GM10248 (cell line): ENCODE results near the gene OSBP.

Experiments
- CTCF ChIA-PET: fragments of 300-600 bp; sonication (Branson Sonifier 250); formaldehyde crosslinking; extraction: SDS; loops from one replicate; lab custom pipeline; 2021; ENCODE audit warnings: antibody characterized with exemption; lab: Yijun Ruan, JAX
- POLR2A ChIA-PET: fragments of 350-650 bp; sonication (Branson Sonifier 250); formaldehyde crosslinking; extraction: SDS; loops from one replicate; lab custom pipeline; 2020; ENCODE audit warnings: antibody characterized with exemption; lab: Yijun Ruan, JAX
- DNase-seq: peaks from one replicate; pipeline ENCODE4 v3.0.0; 2012; ENCODE audit errors: extremely low spot score
- TF ChIP-seq, protein P1 (sequence below): IDR thresholded peaks from 2 replicates; pipeline ENCODE4 v1.5.1; 2012; ENCODE audit warnings: mild to moderate bottlenecking, low read depth; ENCODE audit errors: extremely low read depth, missing control alignments, control extremely low read depth

OSBP gene

DNA sequence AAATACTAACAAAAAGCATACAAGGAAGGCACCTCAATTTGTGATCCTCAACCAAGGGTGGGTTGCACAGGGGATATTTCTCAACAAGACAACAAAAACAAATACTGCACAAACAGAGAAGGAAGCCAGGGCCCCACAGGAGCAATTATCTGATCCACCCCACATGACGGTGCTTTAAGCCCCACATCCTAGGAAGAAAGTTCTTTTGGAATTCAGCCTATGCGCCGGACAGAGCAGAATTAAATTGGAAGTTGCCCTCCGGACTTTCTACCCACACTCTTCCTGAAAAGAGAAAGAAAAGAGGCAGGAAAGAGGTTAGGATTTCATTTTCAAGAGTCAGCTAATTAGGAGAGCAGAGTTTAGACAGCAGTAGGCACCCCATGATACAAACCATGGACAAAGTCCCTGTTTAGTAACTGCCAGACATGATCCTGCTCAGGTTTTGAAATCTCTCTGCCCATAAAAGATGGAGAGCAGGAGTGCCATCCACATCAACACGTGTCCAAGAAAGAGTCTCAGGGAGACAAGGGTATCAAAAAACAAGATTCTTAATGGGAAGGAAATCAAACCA lies 40.6 kb downstream of the OSBP start:
- ChIA-PET CTCF (no interaction called here), POLR2A (no interaction called here)
- DNase-seq, result no peak
- TF ChIP-seq, protein P1, sequence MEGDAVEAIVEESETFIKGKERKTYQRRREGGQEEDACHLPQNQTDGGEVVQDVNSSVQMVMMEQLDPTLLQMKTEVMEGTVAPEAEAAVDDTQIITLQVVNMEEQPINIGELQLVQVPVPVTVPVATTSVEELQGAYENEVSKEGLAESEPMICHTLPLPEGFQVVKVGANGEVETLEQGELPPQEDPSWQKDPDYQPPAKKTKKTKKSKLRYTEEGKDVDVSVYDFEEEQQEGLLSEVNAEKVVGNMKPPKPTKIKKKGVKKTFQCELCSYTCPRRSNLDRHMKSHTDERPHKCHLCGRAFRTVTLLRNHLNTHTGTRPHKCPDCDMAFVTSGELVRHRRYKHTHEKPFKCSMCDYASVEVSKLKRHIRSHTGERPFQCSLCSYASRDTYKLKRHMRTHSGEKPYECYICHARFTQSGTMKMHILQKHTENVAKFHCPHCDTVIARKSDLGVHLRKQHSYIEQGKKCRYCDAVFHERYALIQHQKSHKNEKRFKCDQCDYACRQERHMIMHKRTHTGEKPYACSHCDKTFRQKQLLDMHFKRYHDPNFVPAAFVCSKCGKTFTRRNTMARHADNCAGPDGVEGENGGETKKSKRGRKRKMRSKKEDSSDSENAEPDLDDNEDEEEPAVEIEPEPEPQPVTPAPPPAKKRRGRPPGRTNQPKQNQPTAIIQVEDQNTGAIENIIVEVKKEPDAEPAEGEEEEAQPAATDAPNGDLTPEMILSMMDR, result no peak

DNA sequence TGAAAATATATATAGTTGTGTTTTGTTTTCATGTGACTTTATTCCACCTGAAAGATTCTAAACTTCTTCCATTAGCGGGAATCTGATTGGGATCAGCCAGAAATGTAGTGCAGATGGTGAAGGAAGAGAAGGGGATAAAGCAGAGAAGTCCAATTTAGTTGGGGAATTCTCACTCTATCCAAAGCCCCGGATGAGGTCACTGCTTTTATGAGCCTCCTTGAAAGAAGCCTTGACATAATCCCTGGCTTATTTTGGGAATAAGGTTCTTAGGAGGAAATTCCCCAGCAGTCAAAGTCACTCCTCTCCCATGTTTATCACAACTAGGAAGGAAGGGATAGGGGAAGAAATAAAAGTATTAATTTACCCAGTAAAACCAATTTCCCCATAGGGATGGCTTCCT lies 41.1 kb downstream of the OSBP start:
- ChIA-PET CTCF (no interaction called here), POLR2A (no interaction called here)
- no peak for DNase-seq
- TF ChIP-seq, protein P1, result no peak

DNA sequence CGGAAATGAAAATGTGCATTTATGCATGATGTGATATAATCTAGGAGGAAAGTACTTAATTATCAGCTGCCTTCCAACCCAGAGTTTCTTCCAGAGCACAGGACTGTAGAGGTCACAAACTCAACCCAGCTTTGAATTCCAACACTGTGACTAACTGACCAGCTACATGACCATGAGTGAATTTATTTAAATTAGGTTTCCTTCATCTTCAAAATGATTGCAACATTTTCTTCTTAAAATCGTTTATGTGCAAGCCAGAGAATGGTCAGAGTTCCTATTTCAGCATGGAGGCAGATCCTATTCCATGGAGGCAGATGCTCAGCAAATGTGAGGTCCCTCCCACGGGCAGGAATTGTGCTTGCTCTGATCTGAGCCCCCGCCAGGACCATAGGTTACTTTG lies 42.4 kb downstream of the OSBP start:
- ChIA-PET POLR2A (no interaction called here), CTCF (interaction anchor here (1.0 kb wide), 1 partner anchor 23 kb away, joined by 3 read pairs; no protein-coding TSS in a partner anchor)
- no peak for DNase-seq
- TF ChIP-seq, protein P1, result no peak

GRCh38 chr11:59572091-59572490 lies 43.5 kb downstream of the OSBP start:
- CTCF ChIA-PET, result interaction anchor here (1.0 to 1.9 kb wide), 3 partner anchors 11 to 24 kb away, joined by 3 to 6 read pairs (median 3); no protein-coding TSS in a partner anchor
- TF ChIP-seq, protein P1, result no peak
- POLR2A ChIA-PET, result no interaction called here

DNA sequence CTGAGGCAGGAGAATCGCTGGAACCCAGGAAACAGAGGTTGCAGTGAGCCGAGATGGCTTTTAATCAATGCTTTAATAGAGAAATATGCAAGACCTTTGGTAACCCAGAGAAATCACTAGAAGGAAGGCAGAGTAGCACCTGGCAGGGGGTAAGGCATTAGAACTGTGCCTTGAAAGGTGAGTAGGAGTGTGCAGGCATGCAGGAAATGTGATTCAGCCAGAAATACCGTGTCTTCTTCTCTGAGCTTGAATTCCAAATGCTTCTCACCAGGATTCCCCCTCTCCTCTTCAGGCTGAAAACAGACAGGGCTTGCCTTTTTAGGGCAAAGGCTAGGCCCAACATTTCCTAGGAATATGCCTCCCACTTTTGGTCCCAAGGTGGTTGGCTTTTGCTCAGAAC lies 53.3 kb downstream of the OSBP start:
- CTCF ChIA-PET, result interaction anchor here (1.3 to 1.4 kb wide), 2 partner anchors 61 to 107 kb away, joined by 3 to 4 read pairs; partner anchors contain the start of gene PATL1

More at GRCh38 chr11:59572091-59572490, 43.5 kb downstream of the OSBP start:
- no peak for DNase-seq

DNA sequence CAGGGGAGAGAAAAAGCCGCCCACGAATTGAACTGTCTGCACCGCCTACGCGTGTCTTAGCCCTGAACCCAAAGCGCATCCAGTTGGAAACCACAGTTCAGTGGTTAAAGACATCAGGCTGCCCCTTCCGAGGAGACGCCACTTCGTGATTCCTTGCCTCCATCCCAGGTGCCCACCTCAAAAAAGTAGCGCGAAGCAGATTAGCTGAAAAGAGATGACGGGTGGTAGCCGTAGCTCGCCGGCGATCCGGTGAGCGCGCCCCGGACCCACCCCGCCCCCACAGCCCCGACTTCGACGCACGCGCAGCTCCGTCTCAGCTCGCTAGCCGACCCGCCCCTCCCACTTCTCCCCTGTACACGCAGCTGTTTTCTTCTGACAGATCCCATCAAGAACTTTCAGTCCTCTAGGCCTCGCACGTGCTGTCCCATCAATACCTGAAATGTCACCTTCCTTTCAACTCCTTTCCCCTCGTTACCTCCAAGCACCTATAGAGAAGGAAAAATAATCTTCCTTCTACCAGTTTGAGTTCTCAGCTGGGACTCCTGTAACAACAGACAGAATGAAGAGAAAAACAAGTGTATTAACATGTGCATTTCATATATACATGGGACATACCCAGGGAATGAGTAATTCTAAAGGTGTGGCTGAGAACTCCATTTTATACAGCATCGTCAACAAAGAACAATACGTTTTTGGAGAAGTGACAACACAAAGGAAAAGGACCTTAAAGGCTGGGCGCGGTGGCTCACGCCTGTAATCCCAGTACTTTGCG lies 54.7 kb downstream of the OSBP start:
- CTCF ChIA-PET, result interaction anchor here (0.7 to 2.1 kb wide), 3 partner anchors 10 to 119 kb away, joined by 3 to 6 read pairs (median 3); no protein-coding TSS in a partner anchor
- TF ChIP-seq, protein P1, result no peak
- DNase-seq, result peak; percentile 88
- POLR2A ChIA-PET, result interaction anchor here (0.6 to 1.8 kb wide), 3 partner anchors 11 to 108 kb away, joined by 3 to 5 read pairs (median 3); partner anchors contain the start of gene PATL1

More for the DNA sequence above, 53.3 kb downstream of the OSBP start:
- POLR2A ChIA-PET, result no interaction called here
- no peak for DNase-seq
- TF ChIP-seq, protein P1, result no peak
